Right ventricle myocardium inferior (tissue), 1 donor: ENCODE data around the gene NSD1. TPM values are rescaled to one million over a fixed set of nuclear protein-coding genes. Genes with fewer than 3 reads are reported as not detected.

Source experiments
- ATAC-seq: fragments of 200-7000 bp; cut with Tn5 transposase; one replicate; pipeline ENCODE4 v1.9.1; 2020; ENCODE audit warnings: mild to moderate bottlenecking, moderate library complexity
- DNase-seq: peaks from one replicate; pipeline ENCODE4 v3.0.0; 2021; ENCODE audit errors: missing footprints
- intact Hi-C: fragments of 100-400 bp; cut with DNase I; formaldehyde crosslinking; loops from one replicate; pipeline ENCODE4 v1.11.0; 2022
- total RNA-seq: library from RNA; stranded (reverse); fragmentation: NEBNext Ultra II Directional; extraction: Animal tissue kit (Norgen Biotek cat#: 25700); gene quantifications from one replicate; pipeline ENCODE4 v1.2.1, GENCODE V29; 2021
- donor health status: DM: no; HTN: yes; CAD: no; lungs with severe emphysema.

The NSD1 gene
- total RNA-seq, 1 donor from 2014 or later, result 36.1 TPM

GRCh38 chr5:177309351-177310191 lies 176.0 kb downstream of the NSD1 start:
- intact Hi-C loops, result no loop called here

GRCh38 chr5:177310332-177310731 lies 176.8 kb downstream of the NSD1 start:
- ATAC-seq, result no peak
- DNase-seq, result peak; percentile 42
- intact Hi-C loops, result no loop called here

More at GRCh38 chr5:177309351-177310191, 176.0 kb downstream of the NSD1 start:
- DNase-seq, result peak; percentile 80
- ATAC-seq, result peak; percentile 35

GRCh38 chr5:177310757-177311391 lies 177.3 kb downstream of the NSD1 start:
- ATAC-seq, result no peak
- intact Hi-C loops, result no loop called here
- peak; percentile 73 for DNase-seq

- intact Hi-C loops, result no loop called here
- ATAC-seq (no peak), DNase-seq (peak; percentile 65)
These were observed 177.8 kb downstream of the NSD1 start for GRCh38 chr5:177311392-177311722.

GRCh38 chr5:177311723-177312648 lies 178.4 kb downstream of the NSD1 start, which contains the start of gene MXD3:
Gene MXD3, minus strand, starts transcription at chr5:177311898. Its CDS starts 68 bp downstream, at chr5:177311830.
- DNase-seq (peak; percentile 98), ATAC-seq (peak; percentile 92)
- intact Hi-C loops, result no loop called here

- ATAC-seq (peak; percentile 1), DNase-seq (peak; percentile 39)
- intact Hi-C loops, result no loop called here
These were observed 179.1 kb downstream of the NSD1 start for GRCh38 chr5:177312649-177313181.

GRCh38 chr5:177313561-177314259 lies 180.1 kb downstream of the NSD1 start:
- intact Hi-C loops, result no loop called here
- DNase-seq (peak; percentile 47), ATAC-seq (no peak)

- DNase-seq, result peak; percentile 50
- intact Hi-C loops, result loop anchor here (5.0 kb wide), 1 partner anchor 138 kb away; no protein-coding TSS in a partner anchor
- ATAC-seq, result no peak
These were observed 181.1 kb downstream of the NSD1 start for GRCh38 chr5:177314376-177315342.

GRCh38 chr5:177315411-177315810 lies 181.8 kb downstream of the NSD1 start:
- ATAC-seq, result no peak
- intact Hi-C loops, result loop anchor here (5.0 kb wide), 1 partner anchor 137 kb away; no protein-coding TSS in a partner anchor
- DNase-seq, result no peak

- intact Hi-C loops, result loop anchor here (5.0 kb wide), 1 partner anchor 136 kb away; no protein-coding TSS in a partner anchor
- DNase-seq (no peak), ATAC-seq (no peak)
These were observed 182.4 kb downstream of the NSD1 start for GRCh38 chr5:177316005-177316404.

- intact Hi-C loops, result loop anchor here (5.0 kb wide), 1 partner anchor 134 kb away; no protein-coding TSS in a partner anchor
- DNase-seq (peak; percentile 74), ATAC-seq (no peak)
These were observed 184.4 kb downstream of the NSD1 start for GRCh38 chr5:177317959-177318377.

- intact Hi-C loops, result loop anchor here (5.0 kb wide), 1 partner anchor 132 kb away; no protein-coding TSS in a partner anchor
- ATAC-seq (no peak), DNase-seq (peak; percentile 79)
These were observed 186.5 kb downstream of the NSD1 start for GRCh38 chr5:177319913-177320588.

- ATAC-seq (peak; percentile 42), DNase-seq (peak; percentile 41)
- intact Hi-C loops, result no loop called here
These were observed 187.3 kb downstream of the NSD1 start for GRCh38 chr5:177320879-177321278.

GRCh38 chr5:177325868-177326381 lies 192.4 kb downstream of the NSD1 start:
- ATAC-seq, result no peak
- intact Hi-C loops, result no loop called here
- DNase-seq, result no peak

- peak; percentile 74 for ATAC-seq
- intact Hi-C loops, result no loop called here
- DNase-seq, result peak; percentile 76
These were observed 194.3 kb downstream of the NSD1 start for GRCh38 chr5:177327539-177328522.
